MM.1S (cell line): ENCODE measurements around the gene ANTKMT.

Experiments
- CTCF ChIP-seq: fragments of 300-600 bp; sonication (generic); IDR thresholded peaks from 2 replicates; pipeline ENCODE4 v1.5.1; 2016; ENCODE audit warnings: antibody characterized with exemption, low read length, mixed read lengths
- EZH2 ChIP-seq: fragments of 300-600 bp; sonication (generic); optimal IDR thresholded peaks from 2 replicates; pipeline ENCODE3; 2017; ENCODE audit warnings: low read depth, mild to moderate bottlenecking, antibody characterized with exemption, low read length, mixed read lengths
- EZH2phosphoT487 ChIP-seq: fragments of 300-600 bp; sonication (generic); IDR thresholded peaks from 2 replicates; pipeline ENCODE4 v1.6.1; 2018; ENCODE audit warnings: antibody characterized with exemption, low read length

- TF ChIP-seq EZH2 (no peak), CTCF (no peak), EZH2phosphoT487 (no peak)
Observed at GRCh38 chr16:764184-764750, 43.3 kb downstream of the ANTKMT start.
